NB4 (cell line): ENCODE results near the gene SV2B.

Experiments used
- MAX ChIP-seq: IDR thresholded peaks from 2 replicates; pipeline ENCODE4 v1.6.1; 2011; ENCODE audit warnings: low read depth, low read length
- POLR2A ChIP-seq: IDR thresholded peaks from 2 replicates; pipeline ENCODE4 v1.6.1; 2011; ENCODE audit warnings: mild to moderate bottlenecking; ENCODE audit not compliant: insufficient read length; ENCODE audit errors: extremely low read depth
- TF ChIP-seq, protein P1 (sequence below): IDR thresholded peaks from one replicate; pipeline ENCODE4 v1.5.1; 2012; ENCODE audit warnings: low read depth, low read length

DNA sequence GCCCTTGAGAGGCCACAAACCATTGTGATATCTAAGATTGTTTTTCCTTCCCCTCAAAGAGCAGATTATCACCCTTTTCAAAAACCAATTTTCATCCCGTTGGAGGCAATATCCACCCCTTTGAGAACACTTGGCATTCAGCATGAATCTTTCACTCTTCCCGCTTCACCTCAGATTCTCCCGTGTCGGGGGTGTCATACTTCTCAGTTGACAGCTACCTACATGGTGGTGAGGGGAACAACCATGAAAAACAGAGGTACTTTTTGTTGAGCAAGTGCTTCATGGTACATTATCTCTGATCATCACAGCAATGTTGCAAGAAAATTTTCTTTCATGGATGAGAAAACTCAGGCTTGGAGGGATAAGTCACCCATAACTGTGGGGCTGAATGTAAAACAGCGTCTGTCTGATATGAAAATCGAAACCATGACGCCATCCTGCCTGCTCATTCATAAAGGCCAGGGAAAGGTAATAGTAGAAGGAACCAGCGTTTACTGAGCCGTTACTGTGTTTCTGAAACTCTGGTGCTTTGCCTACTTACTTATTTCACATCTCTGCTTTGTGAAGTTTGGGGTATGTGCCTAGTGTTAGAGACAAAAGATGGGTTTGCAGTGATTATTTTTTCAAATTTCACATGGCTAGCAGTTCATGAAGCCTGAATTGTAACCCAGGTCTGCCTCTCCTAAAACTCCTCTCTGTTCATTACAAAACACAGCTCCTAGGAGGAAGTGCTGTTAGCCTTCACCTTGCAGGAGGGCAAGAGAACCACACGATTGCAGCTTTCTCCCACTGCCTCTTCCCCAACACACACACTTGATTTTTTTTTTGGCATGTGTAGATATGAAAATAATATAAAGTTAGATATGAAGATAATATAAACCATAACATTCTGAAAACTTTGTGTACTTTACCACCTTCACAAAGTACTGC is 35.4 kb downstream of the SV2B start:
- TF ChIP-seq, protein P1, sequence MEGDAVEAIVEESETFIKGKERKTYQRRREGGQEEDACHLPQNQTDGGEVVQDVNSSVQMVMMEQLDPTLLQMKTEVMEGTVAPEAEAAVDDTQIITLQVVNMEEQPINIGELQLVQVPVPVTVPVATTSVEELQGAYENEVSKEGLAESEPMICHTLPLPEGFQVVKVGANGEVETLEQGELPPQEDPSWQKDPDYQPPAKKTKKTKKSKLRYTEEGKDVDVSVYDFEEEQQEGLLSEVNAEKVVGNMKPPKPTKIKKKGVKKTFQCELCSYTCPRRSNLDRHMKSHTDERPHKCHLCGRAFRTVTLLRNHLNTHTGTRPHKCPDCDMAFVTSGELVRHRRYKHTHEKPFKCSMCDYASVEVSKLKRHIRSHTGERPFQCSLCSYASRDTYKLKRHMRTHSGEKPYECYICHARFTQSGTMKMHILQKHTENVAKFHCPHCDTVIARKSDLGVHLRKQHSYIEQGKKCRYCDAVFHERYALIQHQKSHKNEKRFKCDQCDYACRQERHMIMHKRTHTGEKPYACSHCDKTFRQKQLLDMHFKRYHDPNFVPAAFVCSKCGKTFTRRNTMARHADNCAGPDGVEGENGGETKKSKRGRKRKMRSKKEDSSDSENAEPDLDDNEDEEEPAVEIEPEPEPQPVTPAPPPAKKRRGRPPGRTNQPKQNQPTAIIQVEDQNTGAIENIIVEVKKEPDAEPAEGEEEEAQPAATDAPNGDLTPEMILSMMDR = no peak
- TF ChIP-seq POLR2A (no peak), MAX (no peak)
